Spleen (tissue), 7 donors: ENCODE measurements around the gene ATP5F1A.

ENCODE experiments used
- CTCF ChIP-seq, 11 experiments: fragments of 200-600 bp in 7 of 11; fragments of 450-650 bp in 4 of 11; sonication (generic) in 4 of 11; IDR thresholded peaks in 8 of 11; conservative IDR thresholded peaks in 3 of 11; 1 replicate in 7 of 11; 2 replicates in 4 of 11; pipeline versions ENCODE4 v1.4.0 to v1.8.0; 2016 to 2021; ENCODE audit warnings: antibody characterized with exemption in 11 of 11, inconsistent platforms in 4 of 11, mild to moderate bottlenecking in 1 of 11
- POLR2A ChIP-seq, 3 donors: fragments of 450-650 bp; IDR thresholded peaks; one replicate each; pipeline ENCODE4 v1.5.1; 2017; ENCODE audit warnings: antibody characterized with exemption in 3 of 3, mild to moderate bottlenecking in 1 of 3
- POLR2AphosphoS5 ChIP-seq, 3 donors: sonication (generic); formaldehyde crosslinking; IDR thresholded peaks; one replicate each; pipeline ENCODE4 v1.5.1; 2017; ENCODE audit warnings: antibody characterized with exemption in 3 of 3
- donor health status: DM: no; HTN: no; CAD: no; lungs with moderate emphysema.
- donor health status: DM: no; HTN: no; CAD: no.
- donor health status: DM: no; HTN: no; CAD: no.

DNA sequence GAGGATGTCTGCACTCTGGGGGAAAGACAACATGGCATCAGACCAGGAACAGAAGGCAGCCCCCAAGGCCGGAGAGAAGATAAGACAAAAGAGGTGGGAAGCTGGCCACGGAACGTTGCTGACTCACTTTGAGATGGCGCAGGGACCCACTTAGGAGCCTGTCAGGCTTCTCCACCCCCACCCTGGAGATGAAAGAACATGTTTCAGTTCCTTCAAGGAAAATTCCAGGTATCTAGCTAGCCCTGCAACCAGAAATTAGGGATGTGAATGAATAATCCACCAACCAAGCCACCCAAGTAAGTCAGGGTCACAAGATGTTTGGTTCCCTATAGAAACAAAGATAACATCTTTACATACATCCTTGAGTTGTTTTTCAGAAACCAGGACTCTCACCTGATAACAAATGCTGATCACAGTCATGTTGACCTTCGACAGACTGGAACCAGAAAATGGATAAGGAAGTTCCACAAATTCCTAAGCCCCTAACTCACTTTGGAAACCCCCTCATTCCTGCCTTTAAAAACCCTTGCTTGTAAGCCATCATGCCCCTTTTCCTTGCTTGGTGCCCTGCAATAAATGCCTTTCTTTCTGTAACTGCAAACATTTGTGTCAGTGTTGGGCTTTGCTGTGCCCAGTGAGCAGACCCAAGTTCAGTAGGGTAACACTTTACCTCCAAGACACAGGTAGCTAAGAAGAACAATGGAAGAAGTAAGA lies 57.9 kb downstream of the ATP5F1A start:
- peak in 1 of 3 donors; percentile 21 for TF ChIP-seq POLR2AphosphoS5 (IDR thresholded peaks at IDR 0.05)
- no peak for TF ChIP-seq CTCF (IDR thresholded peaks at IDR 0.05 in 8 of 11, conservative IDR thresholded peaks at IDR 0.05 in 3 of 11)
- TF ChIP-seq POLR2A (IDR thresholded peaks at IDR 0.05): no peak
